ENCODE measurements around the gene RPIA. TPM values are rescaled to one million over a fixed set of nuclear protein-coding genes. Genes with fewer than 3 reads are reported as not detected.
A peak's percentile ranks its signal among the peaks of the same experiment; 100 is the strongest.

Gene RPIA
- total RNA-seq, 1 donor from 2014 or later, result 15.8 TPM

DNA sequence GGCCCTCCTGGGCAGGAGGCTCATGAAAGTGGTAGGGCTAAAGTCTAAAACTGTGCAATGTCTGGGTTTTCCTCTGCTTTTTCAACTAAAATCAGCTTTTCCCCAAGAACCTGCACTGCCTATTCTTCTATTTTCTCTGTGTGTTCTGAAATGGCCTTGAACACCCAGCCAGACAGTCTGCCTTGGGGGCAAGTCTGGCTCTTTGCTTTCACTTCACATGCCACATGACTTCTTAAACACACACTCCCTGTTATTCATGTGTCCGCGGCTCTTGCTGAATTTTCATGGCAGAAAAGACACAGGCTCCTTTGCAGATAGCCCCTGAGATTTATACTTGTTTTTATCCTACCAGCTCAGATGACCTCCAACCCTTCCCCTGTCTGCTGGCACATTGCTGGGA lies 10.6 kb upstream of the RPIA start:
- ATAC-seq (no peak), DNase-seq (ENCODE audit: missing footprints) (no peak)
- intact Hi-C loops (cut with DNase I), result no loop called here

- DNase-seq (ENCODE audit: missing footprints) (no peak), ATAC-seq (no peak)
- intact Hi-C loops (cut with DNase I), result no loop called here
Observed at GRCh38 chr2:88683160-88684021, 8.1 kb upstream of the RPIA start.

- ATAC-seq (no peak), DNase-seq (ENCODE audit: missing footprints) (no peak)
- intact Hi-C loops (cut with DNase I), result no loop called here
Observed at GRCh38 chr2:88684519-88684918, 7.0 kb upstream of the RPIA start.

GRCh38 chr2:88686320-88686719 lies 5.2 kb upstream of the RPIA start:
- intact Hi-C loops (cut with DNase I), result no loop called here
- ATAC-seq (no peak), DNase-seq (ENCODE audit: missing footprints) (no peak)

GRCh38 chr2:88687384-88687783 lies 4.1 kb upstream of the RPIA start:
- intact Hi-C loops (cut with DNase I), result no loop called here
- DNase-seq (ENCODE audit: missing footprints) (no peak), ATAC-seq (no peak)

GRCh38 chr2:88690591-88691338 lies 708 bp upstream of the RPIA start:
- intact Hi-C loops (cut with DNase I), result loop anchor here (1.0 to 5.0 kb wide), 2 partner anchors 47 to 63 kb away; partner anchors contain the start of gene EIF2AK3
- no peak for ATAC-seq
- peak; percentile 72 for DNase-seq (ENCODE audit: missing footprints)

DNA sequence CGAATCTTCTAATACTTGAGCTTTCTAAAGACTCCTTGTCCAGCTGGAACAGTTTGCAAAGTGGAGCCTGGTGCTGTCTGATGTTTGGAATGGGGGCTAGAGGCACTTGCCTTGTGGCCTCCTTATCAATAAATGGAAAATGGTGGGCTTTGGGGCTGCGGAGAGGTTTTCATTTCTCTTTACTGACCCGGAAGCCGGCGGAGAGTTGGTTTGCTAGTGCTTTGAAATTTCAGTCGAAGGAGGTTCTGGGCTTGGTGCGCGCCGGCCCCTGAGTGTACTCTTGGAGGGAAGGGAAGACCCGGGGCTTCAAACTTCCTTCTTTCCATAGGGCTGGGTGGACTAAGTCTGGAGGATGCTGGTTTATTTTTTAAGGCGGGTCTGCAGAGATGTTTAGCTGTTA lies 714 bp downstream of the RPIA start:
- ATAC-seq (no peak), DNase-seq (ENCODE audit: missing footprints) (peak; percentile 71)
- intact Hi-C loops (cut with DNase I), result loop anchor here (5.0 kb wide), 1 partner anchor 45 kb away; no protein-coding TSS in a partner anchor

- ATAC-seq (no peak), DNase-seq (ENCODE audit: missing footprints) (no peak)
Observed at GRCh38 chr2:88693911-88694414, 2.5 kb downstream of the RPIA start.

DNA sequence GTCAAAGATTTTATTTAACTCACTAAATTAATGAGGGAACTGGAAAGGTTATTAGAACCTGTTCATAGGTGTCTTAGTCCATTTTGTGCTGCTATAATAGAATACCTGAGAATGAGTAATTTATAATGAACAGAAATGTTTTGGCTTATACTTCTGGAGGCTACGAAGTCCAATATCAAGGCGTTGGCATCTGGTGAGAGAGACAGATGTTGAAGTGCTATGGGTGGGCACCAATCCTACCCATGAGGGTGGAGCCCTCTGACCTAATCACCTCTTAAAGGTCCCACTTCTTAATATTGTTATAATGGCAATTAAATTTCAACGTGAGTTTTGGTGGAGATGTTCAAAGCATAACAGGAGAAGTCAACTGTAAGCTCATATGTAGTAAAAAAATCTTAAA lies 5.1 kb downstream of the RPIA start:
- ATAC-seq, result no peak
- intact Hi-C loops (cut with DNase I), result no loop called here
- no peak for DNase-seq (ENCODE audit: missing footprints)

More at GRCh38 chr2:88693911-88694414, 2.5 kb downstream of the RPIA start:
- intact Hi-C loops (cut with DNase I), result loop anchor here (5.0 kb wide), 1 partner anchor 43 kb away; no protein-coding TSS in a partner anchor

- ATAC-seq (no peak), DNase-seq (ENCODE audit: missing footprints) (no peak)
- intact Hi-C loops (cut with DNase I), result no loop called here
Observed at GRCh38 chr2:88697370-88698026, 6.0 kb downstream of the RPIA start.

- no peak for DNase-seq (ENCODE audit: missing footprints)
- ATAC-seq, result no peak
- intact Hi-C loops (cut with DNase I), result no loop called here
Observed at GRCh38 chr2:88698027-88698413, 6.5 kb downstream of the RPIA start.

- intact Hi-C loops (cut with DNase I), result no loop called here
- ATAC-seq, result no peak
- DNase-seq (ENCODE audit: missing footprints), result no peak
Observed at GRCh38 chr2:88698498-88699233, 7.2 kb downstream of the RPIA start.

DNA sequence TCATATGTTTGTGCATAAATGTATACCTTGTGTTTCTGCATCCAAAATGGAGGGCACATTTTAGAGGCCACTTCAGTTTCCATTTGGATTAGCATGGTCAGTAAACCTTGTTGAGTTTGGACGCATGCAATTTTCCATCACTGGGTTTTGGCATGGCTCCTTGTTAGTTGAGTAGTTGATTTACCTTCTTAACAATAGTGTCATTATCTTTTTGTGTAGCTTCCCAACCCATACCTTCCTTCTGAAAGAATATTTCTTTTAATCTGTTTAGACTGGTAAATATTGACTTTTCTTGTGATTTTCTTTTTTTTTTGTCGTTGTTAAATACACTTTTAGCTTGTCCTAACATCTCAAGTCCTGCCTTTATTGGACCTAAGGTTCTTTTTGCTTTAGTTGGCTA lies 15.5 kb downstream of the RPIA start:
- ATAC-seq (no peak), DNase-seq (ENCODE audit: missing footprints) (no peak)
- intact Hi-C loops (cut with DNase I), result no loop called here

DNA sequence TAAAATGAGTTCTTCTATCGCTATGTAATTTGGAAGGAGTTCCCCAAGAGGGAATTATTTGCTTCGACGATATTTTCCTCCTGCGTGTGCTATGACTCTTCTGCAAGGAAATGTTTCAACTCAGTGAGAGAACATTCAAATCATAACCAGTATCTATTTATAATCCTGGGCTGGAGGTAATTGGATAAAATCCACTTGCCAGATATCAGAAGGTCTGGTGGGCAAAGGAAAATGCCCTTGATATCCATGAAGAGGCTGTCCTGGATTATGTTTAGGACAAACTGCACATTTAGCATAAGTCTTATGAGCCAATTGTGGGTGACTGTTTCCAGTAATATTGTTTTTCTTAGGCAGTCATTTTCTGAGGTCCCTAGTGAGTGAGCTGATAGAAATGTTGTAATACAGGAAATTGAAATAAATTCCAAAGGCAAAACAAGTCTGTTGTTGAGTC lies 17.7 kb downstream of the RPIA start:
- intact Hi-C loops (cut with DNase I), result no loop called here
- DNase-seq (ENCODE audit: missing footprints) (no peak), ATAC-seq (peak; percentile 69)

DNA sequence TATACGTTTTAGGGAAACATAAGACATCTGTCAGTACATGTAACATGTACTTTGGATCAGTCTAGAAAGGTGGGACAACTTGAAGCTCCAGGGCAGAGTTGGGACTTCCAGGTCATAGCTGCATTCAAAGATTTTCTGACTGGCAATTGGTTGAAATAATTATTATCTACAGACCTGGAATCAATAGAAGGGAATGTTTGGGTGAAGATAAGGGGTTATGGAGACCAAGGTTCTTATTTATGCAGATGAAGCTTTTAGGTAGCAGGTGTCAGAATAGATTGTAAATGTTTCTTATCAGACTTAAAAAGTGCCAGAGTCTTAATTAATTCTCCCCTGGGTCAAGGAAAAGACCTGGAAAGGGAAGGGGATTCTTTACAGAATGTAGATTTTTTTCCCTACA lies 19.8 kb downstream of the RPIA start:
- ATAC-seq, result no peak
- intact Hi-C loops (cut with DNase I), result no loop called here
- DNase-seq (ENCODE audit: missing footprints), result no peak

DNA sequence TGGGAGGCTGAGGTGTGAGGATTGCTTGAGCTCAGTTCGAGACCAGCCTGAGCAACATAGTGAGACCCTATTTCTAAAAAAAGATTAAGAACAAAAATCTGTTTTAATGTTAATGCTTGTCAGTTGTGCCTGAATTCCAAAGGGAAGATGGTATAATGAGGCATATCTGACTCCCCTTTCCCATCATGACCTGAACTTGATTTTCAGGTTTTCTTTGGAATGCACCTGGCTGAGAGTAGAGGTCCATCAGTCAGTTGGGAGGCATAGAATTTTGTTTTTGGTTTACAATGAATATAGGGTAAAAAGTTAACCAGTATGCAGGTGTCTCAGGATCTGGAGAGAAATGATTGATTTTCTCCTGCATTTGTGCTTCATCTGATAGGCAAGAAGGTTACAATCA lies 20.4 kb downstream of the RPIA start:
- ATAC-seq (no peak), DNase-seq (ENCODE audit: missing footprints) (no peak)
- intact Hi-C loops (cut with DNase I), result no loop called here

DNA sequence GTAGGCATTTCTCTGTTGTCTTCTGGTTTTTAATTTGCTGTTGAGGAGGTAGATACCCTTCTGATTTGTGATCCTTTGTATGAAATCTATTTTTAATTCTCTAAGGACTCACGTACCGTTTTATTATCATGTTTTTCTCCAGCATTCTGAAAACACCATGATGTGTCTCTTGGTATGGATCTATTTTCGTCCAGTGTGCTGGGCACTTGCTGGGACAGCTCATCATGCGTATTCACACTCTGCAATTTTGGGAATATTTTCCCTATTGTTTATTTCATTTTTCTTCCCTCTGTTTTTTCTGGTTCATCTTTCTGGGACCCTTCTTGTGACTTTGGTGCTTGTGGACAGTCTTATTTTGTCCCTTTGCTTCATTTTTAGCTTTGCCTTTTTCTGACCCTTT lies 21.9 kb downstream of the RPIA start:
- intact Hi-C loops (cut with DNase I), result no loop called here
- no peak for ATAC-seq
- DNase-seq (ENCODE audit: missing footprints), result no peak

GRCh38 chr2:88714667-88715066 lies 23.2 kb downstream of the RPIA start:
- ATAC-seq (no peak), DNase-seq (ENCODE audit: missing footprints) (no peak)
- intact Hi-C loops (cut with DNase I), result no loop called here

- no peak for DNase-seq (ENCODE audit: missing footprints)
- intact Hi-C loops (cut with DNase I), result no loop called here
Observed at GRCh38 chr2:88720399-88720798, 28.9 kb downstream of the RPIA start.

More at GRCh38 chr2:88720399-88720798, 28.9 kb downstream of the RPIA start:
- ATAC-seq, result no peak
